PC-3 (cell line): ENCODE results near the gene REEP1.

Source experiments
- CTCF ChIP-seq: fragments of 300-600 bp; sonication (generic); conservative IDR thresholded peaks from 2 replicates; pipeline ENCODE4 v1.5.1; 2017; ENCODE audit warnings: antibody characterized with exemption, low read depth, mild to moderate bottlenecking, low read length
- EZH2phosphoT487 ChIP-seq: fragments of 300-600 bp; sonication (generic); IDR thresholded peaks from 2 replicates; pipeline ENCODE4 v1.6.1; 2018; ENCODE audit warnings: mild to moderate bottlenecking, antibody characterized with exemption, low read length, borderline replicate concordance

GRCh38 chr2:86243272-86243671 is 94.2 kb downstream of the REEP1 start:
- TF ChIP-seq CTCF (no peak), EZH2phosphoT487 (no peak)
